ENCODE results near the gene LDLRAD2. TPM values are rescaled to one million over a fixed set of nuclear protein-coding genes. Genes with fewer than 3 reads are reported as not detected.

LDLRAD2 gene
- total RNA-seq, 1 donor from 2014 or later: 1.1 TPM

- Mint-ChIP-seq H3K27ac (no peak overlapping the region), H3K4me3 (no peak overlapping the region), H3K27me3 (ENCODE audit: low read depth) (no peaks in the 10 kb centered on the region), H3K9me3 (no peaks in the 10 kb centered on the region), H3K4me1 (peaks cover 4% of the 10 kb centered on the region), H3K36me3 (peaks cover 19% of the 10 kb centered on the region)
- TF ChIP-seq, protein P1, sequence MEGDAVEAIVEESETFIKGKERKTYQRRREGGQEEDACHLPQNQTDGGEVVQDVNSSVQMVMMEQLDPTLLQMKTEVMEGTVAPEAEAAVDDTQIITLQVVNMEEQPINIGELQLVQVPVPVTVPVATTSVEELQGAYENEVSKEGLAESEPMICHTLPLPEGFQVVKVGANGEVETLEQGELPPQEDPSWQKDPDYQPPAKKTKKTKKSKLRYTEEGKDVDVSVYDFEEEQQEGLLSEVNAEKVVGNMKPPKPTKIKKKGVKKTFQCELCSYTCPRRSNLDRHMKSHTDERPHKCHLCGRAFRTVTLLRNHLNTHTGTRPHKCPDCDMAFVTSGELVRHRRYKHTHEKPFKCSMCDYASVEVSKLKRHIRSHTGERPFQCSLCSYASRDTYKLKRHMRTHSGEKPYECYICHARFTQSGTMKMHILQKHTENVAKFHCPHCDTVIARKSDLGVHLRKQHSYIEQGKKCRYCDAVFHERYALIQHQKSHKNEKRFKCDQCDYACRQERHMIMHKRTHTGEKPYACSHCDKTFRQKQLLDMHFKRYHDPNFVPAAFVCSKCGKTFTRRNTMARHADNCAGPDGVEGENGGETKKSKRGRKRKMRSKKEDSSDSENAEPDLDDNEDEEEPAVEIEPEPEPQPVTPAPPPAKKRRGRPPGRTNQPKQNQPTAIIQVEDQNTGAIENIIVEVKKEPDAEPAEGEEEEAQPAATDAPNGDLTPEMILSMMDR (IDR thresholded peaks at IDR 0.05; ENCODE audit: unreplicated experiment): no peak
- DNase-seq (ENCODE audit: low spot score in 2 of 2, unreplicated experiment in 2 of 2): no peak
These were observed 58.5 kb downstream of the LDLRAD2 start for GRCh38 chr1:21870611-21871010.

- no peak for DNase-seq (ENCODE audit: low spot score in 2 of 2, unreplicated experiment in 2 of 2)
- H3K4me1 Mint-ChIP-seq: no peaks in the 10 kb centered on the region
- peaks cover 21% of the 10 kb centered on the region for H3K36me3 Mint-ChIP-seq
- no peaks in the 10 kb centered on the region for H3K27me3 Mint-ChIP-seq (ENCODE audit: low read depth)
- TF ChIP-seq, protein P1 (IDR thresholded peaks at IDR 0.05; ENCODE audit: unreplicated experiment): no peak
- no peak overlapping the region for H3K4me3 Mint-ChIP-seq
- H3K27ac Mint-ChIP-seq: no peak overlapping the region
- H3K9me3 Mint-ChIP-seq: no peaks in the 10 kb centered on the region
These were observed 59.9 kb downstream of the LDLRAD2 start for GRCh38 chr1:21871943-21872342.

- H3K4me3 Mint-ChIP-seq: no peak overlapping the region
- no peak overlapping the region for H3K27ac Mint-ChIP-seq
- no peaks in the 10 kb centered on the region for H3K9me3 Mint-ChIP-seq
These were observed 60.5 kb downstream of the LDLRAD2 start for GRCh38 chr1:21872445-21873079.

DNA sequence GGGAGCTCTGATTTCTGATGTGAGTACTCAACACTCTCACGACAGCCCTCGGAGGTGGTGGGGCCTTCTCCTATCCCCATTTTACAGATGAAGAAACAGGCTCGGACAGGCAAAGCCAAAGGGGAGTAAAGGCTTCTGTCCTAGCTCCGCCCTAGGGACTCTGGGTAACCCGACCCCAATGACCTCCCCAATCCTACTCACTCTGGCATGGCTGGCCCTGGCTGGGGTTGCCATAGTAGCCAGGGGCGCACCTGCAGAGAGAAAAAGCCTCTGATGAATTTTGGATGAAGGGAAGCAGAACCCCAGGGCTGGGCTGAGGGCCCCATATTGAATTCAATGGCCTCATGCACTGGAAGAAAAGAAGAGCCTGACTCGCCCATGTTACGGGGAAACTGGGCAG, 61.1 kb downstream of the LDLRAD2 start:
- Mint-ChIP-seq H3K36me3 (peaks cover 27% of the 10 kb centered on the region), H3K4me3 (no peak overlapping the region), H3K27ac (no peak overlapping the region), H3K27me3 (ENCODE audit: low read depth) (no peaks in the 10 kb centered on the region), H3K9me3 (no peaks in the 10 kb centered on the region), H3K4me1 (no peaks in the 10 kb centered on the region)
- no peak for DNase-seq (ENCODE audit: low spot score in 2 of 2, unreplicated experiment in 2 of 2)
- TF ChIP-seq, protein P1 (IDR thresholded peaks at IDR 0.05; ENCODE audit: unreplicated experiment): no peak

More at GRCh38 chr1:21872445-21873079, 60.5 kb downstream of the LDLRAD2 start:
- no peaks in the 10 kb centered on the region for H3K4me1 Mint-ChIP-seq
- no peak for DNase-seq (ENCODE audit: low spot score in 2 of 2, unreplicated experiment in 2 of 2)
- H3K27me3 Mint-ChIP-seq (ENCODE audit: low read depth): no peaks in the 10 kb centered on the region
- H3K36me3 Mint-ChIP-seq: peaks cover 21% of the 10 kb centered on the region
- TF ChIP-seq, protein P1 (IDR thresholded peaks at IDR 0.05; ENCODE audit: unreplicated experiment): no peak

- H3K36me3 Mint-ChIP-seq: peaks cover 27% of the 10 kb centered on the region
- no peak overlapping the region for H3K4me3 Mint-ChIP-seq
- H3K9me3 Mint-ChIP-seq: no peaks in the 10 kb centered on the region
- TF ChIP-seq, protein P1 (IDR thresholded peaks at IDR 0.05; ENCODE audit: unreplicated experiment): no peak
- no peak for DNase-seq (ENCODE audit: low spot score in 2 of 2, unreplicated experiment in 2 of 2)
- H3K27me3 Mint-ChIP-seq (ENCODE audit: low read depth): no peaks in the 10 kb centered on the region
- H3K27ac Mint-ChIP-seq: no peak overlapping the region
- no peaks in the 10 kb centered on the region for H3K4me1 Mint-ChIP-seq
These were observed 61.7 kb downstream of the LDLRAD2 start for GRCh38 chr1:21873761-21874160.
